Measurements from ENCODE around the gene KCNK16.

DNA sequence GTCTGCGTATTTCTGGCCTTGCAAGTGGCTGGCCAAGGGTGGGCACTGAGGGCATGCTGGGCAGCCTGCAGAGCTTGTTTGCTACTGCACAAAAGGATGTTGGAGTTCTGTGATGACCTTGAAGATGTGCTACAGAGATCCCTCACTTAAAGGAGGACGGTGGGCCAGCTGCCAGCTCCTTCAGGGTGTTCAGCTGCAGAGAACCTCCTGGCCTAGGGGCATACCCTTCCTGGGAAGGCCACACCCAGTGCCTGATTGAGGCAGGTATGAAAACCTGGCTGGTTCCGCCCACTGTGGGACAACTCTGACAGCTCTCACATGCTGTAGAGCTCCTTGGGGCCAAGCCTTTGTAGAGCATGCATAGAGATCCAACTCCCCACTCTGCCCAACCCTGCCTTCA is 5.2 kb downstream of the KCNK16 start:
- TF ChIP-seq POLR2A (IDR thresholded peaks at IDR 0.05; ENCODE audit: low read depth, low read length) (no peak), MAZ (IDR thresholded peaks at IDR 0.05; ENCODE audit: borderline replicate concordance, low read depth, low read length) (no peak), SMC3 (IDR thresholded peaks at IDR 0.05; ENCODE audit: low read depth, low read length) (no peak), CTCF (conservative IDR thresholded peaks at IDR 0.05; ENCODE audit: low read depth, low read length) (no peak), RAD21 (IDR thresholded peaks at IDR 0.05; ENCODE audit: low read length) (no peak), MAFK (IDR thresholded peaks at IDR 0.05; ENCODE audit: low read depth, low read length) (no peak), FOS (IDR thresholded peaks at IDR 0.05; ENCODE audit: low read depth, low read length) (no peak), USF2 (IDR thresholded peaks at IDR 0.05; ENCODE audit: low read depth, low read length) (no peak), RFX5 (IDR thresholded peaks at IDR 0.05; ENCODE audit: low read depth, low read length) (no peak), CEBPB (IDR thresholded peaks at IDR 0.05; ENCODE audit: low read depth, low read length) (no peak), MXI1 (IDR thresholded peaks at IDR 0.05; ENCODE audit: borderline replicate concordance, low read depth, low read length) (no peak)

Data from IMR-90 (cell line).